OCI-LY3 (cell line): ENCODE results near the gene NUDT8.

Experiments
- H2AFZ ChIP-seq: fragments of 200-600, 300-600 bp; shearing (Covaris generic); 2 replicates; pipeline ENCODE4 v1.6.0; 2014; ENCODE audit warnings: antibody characterized with exemption, low read depth, low read length
- H3K27ac ChIP-seq: fragments of 200-600, 300-600 bp; sonication (generic); 2 replicates; pipeline ENCODE4 v1.5.1; 2014; ENCODE audit warnings: mild to moderate bottlenecking, low read length, moderate library complexity, mixed read lengths
- H3K27me3 ChIP-seq: fragments of 200-600, 300-600 bp; sonication (generic); 2 replicates; pipeline ENCODE4 v1.6.1; 2014; ENCODE audit warnings: low read depth, low read length, mixed read lengths
- H3K36me3 ChIP-seq: fragments of 200-600, 300-600 bp; sonication (generic); replicated peaks from 2 replicates; pipeline ENCODE3; 2014; ENCODE audit warnings: low read depth, low read length, mixed read lengths
- H3K4me1 ChIP-seq: fragments of 300-600, 200-600 bp; sonication (generic); 2 replicates; pipeline ENCODE4 v1.6.1; 2014; ENCODE audit warnings: low read length, mixed read lengths
- H3K4me2 ChIP-seq: fragments of 200-600, 300-600 bp; sonication (generic); 2 replicates; pipeline ENCODE4 v1.6.1; 2014; ENCODE audit warnings: low read length, mixed read lengths
- H3K4me3 ChIP-seq: fragments of 300-600, 200-600 bp; sonication (generic); 2 replicates; pipeline ENCODE4 v1.5.1; 2014; ENCODE audit warnings: antibody characterized with exemption, mild to moderate bottlenecking, low read length, moderate library complexity
- H3K79me2 ChIP-seq: fragments of 300-600, 200-600 bp; shearing (Covaris generic); 2 replicates; pipeline ENCODE4 v1.6.1; 2014; ENCODE audit warnings: mild to moderate bottlenecking, low read length, mixed read lengths
- H3K9ac ChIP-seq: fragments of 300-600, 200-600 bp; shearing (Covaris generic); 2 replicates; pipeline ENCODE4 v1.6.0; 2014; ENCODE audit warnings: mild to moderate bottlenecking, low read length, moderate library complexity
- H3K9me3 ChIP-seq: fragments of 200-600, 300-600 bp; shearing (Covaris generic); 2 replicates; pipeline ENCODE4 v1.6.1; 2014; ENCODE audit warnings: low read length, mixed read lengths; ENCODE audit not compliant: insufficient read depth
- H4K20me1 ChIP-seq: fragments of 200-600, 300-600 bp; sonication (generic); 2 replicates; pipeline ENCODE4 v1.6.1; 2016; ENCODE audit warnings: low read length, mixed read lengths; ENCODE audit not compliant: insufficient read depth
- EZH2phosphoT487 ChIP-seq: fragments of 200-600 bp; shearing (Covaris generic); IDR thresholded peaks from 2 replicates; pipeline ENCODE4 v1.6.1; 2018; ENCODE audit warnings: antibody characterized with exemption, mixed run types, low read depth
- TF ChIP-seq, protein P1 (sequence below): fragments of 200-600, 300-600 bp; sonication (generic); IDR thresholded peaks from 2 replicates; pipeline ENCODE4 v1.5.1; 2014; ENCODE audit warnings: antibody characterized with exemption, low read length, low read depth

The NUDT8 gene

DNA sequence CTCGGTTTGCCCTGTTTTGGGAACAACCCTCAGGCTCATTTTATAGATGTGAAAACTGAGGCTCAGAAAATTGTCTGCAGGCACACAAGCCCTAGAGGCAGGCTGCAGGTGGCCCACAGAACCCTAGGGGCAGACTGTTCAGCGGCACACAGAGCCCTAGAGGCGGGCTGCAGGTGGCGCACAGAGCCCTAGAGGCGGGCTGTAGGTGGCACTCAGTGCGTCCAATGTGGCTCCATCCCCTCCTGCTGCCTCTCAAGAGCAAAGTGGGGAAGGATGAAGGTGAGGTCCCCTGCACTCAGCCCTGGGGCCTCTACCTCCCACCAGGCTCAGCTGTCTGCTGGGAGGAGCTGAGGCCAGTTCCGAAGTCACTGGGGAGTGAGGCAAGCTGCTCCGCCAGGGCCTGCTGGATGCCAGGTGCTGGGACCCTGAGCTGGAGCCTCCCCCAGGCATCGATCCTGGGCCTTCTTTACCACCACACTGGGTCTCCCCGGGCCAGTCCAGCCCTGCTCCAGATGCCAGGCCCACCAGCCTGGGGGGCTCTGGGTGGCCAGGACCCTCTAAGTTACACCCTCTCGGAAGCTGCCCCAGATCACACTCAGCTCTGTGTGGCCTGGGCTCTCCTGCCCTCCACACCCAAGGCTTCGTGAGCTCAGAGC lies 18.5 kb upstream of the NUDT8 start:
- Histone ChIP-seq H3K36me3 (no peaks in the 10 kb centered on the region), H3K4me3 (no peak overlapping the region), H3K27me3 (peaks cover 16% of the 10 kb centered on the region), H3K4me2 (peak overlapping the region; percentile 78), H3K27ac (peak overlapping the region; percentile 31), H3K79me2 (no peaks in the 10 kb centered on the region), H2AFZ (peak overlapping the region; percentile 10; the same call in 1 of the 2 replicates), H4K20me1 (no peaks in the 10 kb centered on the region), H3K9ac (no peak overlapping the region), H3K9me3 (no peaks in the 10 kb centered on the region), H3K4me1 (peaks cover 49% of the 10 kb centered on the region)
- TF ChIP-seq EZH2phosphoT487 = no peak
- TF ChIP-seq, protein P1, sequence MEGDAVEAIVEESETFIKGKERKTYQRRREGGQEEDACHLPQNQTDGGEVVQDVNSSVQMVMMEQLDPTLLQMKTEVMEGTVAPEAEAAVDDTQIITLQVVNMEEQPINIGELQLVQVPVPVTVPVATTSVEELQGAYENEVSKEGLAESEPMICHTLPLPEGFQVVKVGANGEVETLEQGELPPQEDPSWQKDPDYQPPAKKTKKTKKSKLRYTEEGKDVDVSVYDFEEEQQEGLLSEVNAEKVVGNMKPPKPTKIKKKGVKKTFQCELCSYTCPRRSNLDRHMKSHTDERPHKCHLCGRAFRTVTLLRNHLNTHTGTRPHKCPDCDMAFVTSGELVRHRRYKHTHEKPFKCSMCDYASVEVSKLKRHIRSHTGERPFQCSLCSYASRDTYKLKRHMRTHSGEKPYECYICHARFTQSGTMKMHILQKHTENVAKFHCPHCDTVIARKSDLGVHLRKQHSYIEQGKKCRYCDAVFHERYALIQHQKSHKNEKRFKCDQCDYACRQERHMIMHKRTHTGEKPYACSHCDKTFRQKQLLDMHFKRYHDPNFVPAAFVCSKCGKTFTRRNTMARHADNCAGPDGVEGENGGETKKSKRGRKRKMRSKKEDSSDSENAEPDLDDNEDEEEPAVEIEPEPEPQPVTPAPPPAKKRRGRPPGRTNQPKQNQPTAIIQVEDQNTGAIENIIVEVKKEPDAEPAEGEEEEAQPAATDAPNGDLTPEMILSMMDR = peak; percentile 93

DNA sequence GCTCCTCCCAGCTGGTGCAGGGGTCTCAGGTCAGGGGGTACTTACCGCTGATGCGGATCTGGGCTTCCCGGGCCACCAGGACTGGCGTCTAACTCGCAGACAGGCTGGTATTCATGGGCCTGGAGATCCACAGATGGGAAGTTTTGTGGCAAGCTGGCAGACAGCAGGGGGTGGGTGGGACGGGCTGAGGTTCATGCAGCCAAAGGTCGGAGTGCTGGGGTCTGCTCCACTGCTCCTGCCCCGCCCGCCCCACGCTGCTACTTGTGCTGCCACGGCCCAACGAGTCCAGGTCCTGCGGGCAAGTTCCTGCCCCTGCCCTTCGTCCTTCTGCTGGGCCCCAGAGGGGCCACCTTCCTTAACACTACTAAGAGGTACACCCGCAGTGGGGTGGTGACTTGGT lies 17.7 kb upstream of the NUDT8 start:
- peaks cover 49% of the 10 kb centered on the region for H3K4me1 ChIP-seq
- H3K36me3 ChIP-seq = no peaks in the 10 kb centered on the region
- H3K27ac ChIP-seq = no peak overlapping the region
- no peak overlapping the region for H3K4me3 ChIP-seq
- TF ChIP-seq EZH2phosphoT487 = no peak
- TF ChIP-seq, protein P1 = no peak
- H3K4me2 ChIP-seq = peak overlapping the region; percentile 78
- no peaks in the 10 kb centered on the region for H4K20me1 ChIP-seq
- no peaks in the 10 kb centered on the region for H3K9me3 ChIP-seq
- H3K27me3 ChIP-seq = peaks cover 15% of the 10 kb centered on the region
- no peak overlapping the region for H2AFZ ChIP-seq
- no peaks in the 10 kb centered on the region for H3K79me2 ChIP-seq
- H3K9ac ChIP-seq = no peak overlapping the region

DNA sequence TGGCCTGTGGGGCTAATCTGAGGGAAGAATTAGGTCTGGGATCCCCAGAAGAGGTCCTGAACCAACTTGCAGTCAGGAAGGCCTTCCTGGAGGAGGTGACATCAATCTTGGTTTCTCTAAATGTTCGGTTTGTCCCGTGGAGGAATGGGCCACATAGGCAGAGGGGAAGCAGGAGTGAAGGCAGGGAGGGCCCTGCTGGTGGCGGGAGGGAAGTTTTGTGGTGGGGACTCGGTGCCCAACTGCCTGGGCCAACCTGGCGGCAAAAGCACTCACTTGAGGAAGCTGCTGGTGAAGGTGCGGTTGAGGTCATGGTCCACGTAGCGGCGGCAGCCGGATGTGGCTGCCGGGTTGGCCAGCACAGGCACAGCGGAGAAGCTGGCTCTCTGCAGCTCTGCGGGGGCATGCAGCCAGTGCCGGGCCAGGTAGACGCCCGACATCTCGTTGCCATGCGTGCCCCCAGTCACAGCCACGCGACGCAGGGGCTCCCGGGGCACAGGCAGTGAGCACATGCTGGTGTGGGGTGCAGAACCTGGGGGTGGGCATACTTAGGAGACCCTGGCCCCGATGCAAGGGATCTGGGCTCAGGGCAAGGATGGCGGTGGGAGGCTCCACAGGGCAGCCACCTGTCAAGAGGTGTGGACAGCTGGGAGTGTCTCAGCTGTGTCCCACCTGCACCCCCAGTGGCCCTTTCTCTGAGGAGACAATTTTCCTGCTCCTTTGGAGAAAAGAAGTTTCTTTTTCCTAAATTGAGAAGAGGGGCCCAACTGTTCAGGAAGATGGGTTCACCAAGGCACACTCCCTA lies 17.0 kb upstream of the NUDT8 start:
- peak overlapping the region; percentile 57 for H3K4me2 ChIP-seq
- H3K36me3 ChIP-seq = no peaks in the 10 kb centered on the region
- no peaks in the 10 kb centered on the region for H3K79me2 ChIP-seq
- no peaks in the 10 kb centered on the region for H4K20me1 ChIP-seq
- no peaks in the 10 kb centered on the region for H3K9me3 ChIP-seq
- no peak overlapping the region for H3K27ac ChIP-seq
- H3K27me3 ChIP-seq = peaks cover 12% of the 10 kb centered on the region
- H2AFZ ChIP-seq = peak overlapping the region; percentile 39; the same call in 1 of the 2 replicates
- H3K9ac ChIP-seq = no peak overlapping the region
- H3K4me1 ChIP-seq = peaks cover 49% of the 10 kb centered on the region
- no peak for TF ChIP-seq EZH2phosphoT487
- TF ChIP-seq, protein P1 = no peak
- H3K4me3 ChIP-seq = peak overlapping the region; percentile 36; the same call in 1 of the 2 replicates
